Measurements from ENCODE around the gene ACIN1.

The ACIN1 gene

DNA sequence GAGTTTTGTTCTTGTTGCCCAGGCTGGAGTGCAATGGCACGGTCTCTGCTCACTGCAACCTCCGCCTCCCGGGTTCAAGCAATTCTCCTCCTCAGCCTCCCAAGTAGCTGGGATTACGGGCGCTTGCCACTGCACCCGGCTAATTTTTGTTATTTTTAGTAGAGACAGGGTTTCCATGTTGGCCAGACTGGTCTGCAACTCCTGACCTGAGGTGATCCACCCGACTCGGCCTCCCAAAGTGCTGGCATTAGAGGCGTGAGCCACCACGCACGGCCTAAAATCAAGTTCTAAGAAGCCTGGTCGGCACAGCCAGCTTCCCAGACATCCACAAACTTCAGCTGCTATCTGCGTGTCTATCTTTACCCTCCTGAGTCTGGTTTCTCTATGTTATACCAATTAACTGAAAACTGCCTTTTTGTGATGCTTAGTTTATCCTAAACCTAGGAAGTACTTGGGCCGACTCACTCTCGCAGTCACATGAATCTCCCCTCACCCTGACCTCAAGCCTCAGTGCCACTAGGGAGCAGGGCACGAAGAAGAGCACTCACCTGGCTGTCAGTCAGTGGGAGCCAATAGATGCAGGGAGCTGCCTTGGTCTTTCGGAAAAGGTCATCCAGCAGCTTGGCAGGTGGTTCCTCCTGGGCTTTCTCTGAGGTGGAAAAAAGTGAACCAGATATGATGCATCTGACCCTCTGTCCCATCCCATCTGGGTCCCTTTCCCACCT lies 34.2 kb downstream of the ACIN1 start:
- Histone ChIP-seq H4K91ac (ENCODE audit: low read length) (no peak overlapping the region), H2BK120ac (ENCODE audit: low read depth, low read length) (no peak overlapping the region), H3K79me1 (replicated peaks; ENCODE audit: low read length, poor library complexity, severe bottlenecking) (peaks cover 10% of the 10 kb centered on the region), H3K4me3 (ENCODE audit: insufficient read depth in 1 of 2, low read depth in 1 of 2, low read length in 2 of 2) (no peak overlapping the region), H3K27me3 (ENCODE audit: control insufficient read depth in 1 of 2, insufficient read depth in 1 of 2, low read length in 2 of 2) (no peaks in the 10 kb centered on the region), H2BK12ac (ENCODE audit: low read length in 2 of 2) (no peak overlapping the region), H3K4ac (ENCODE audit: low read depth in 1 of 2, low read length in 2 of 2) (no peak overlapping the region), H3K4me2 (ENCODE audit: low read length, poor library complexity, severe bottlenecking) (no peak overlapping the region), H3K9ac (ENCODE audit: low read length) (no peak overlapping the region), H2AK5ac (ENCODE audit: low read length, severe bottlenecking) (peak overlapping the region; percentile 59), H3K36me3 (ENCODE audit: control insufficient read depth in 1 of 2, insufficient read depth in 2 of 2, low read depth in 1 of 2, low read length in 2 of 2) (peaks cover 59 to 65% of the 10 kb centered on the region in 2 experiments), H3K27ac (ENCODE audit: low read length, poor library complexity, severe bottlenecking) (peak overlapping the region; percentile 8), H2BK15ac (ENCODE audit: low read depth, poor library complexity, severe bottlenecking) (no peak overlapping the region), H3K23ac (ENCODE audit: low read length in 2 of 2) (no peak overlapping the region), H3K14ac (ENCODE audit: low read length in 2 of 2) (no peak overlapping the region), H3K9me3 (ENCODE audit: control insufficient read depth, low read length) (no peaks in the 10 kb centered on the region), H2AFZ (ENCODE audit: low read depth, low read length) (no peak overlapping the region), H3K4me1 (ENCODE audit: control insufficient read depth, insufficient read depth, low read depth, low read length) (peaks cover 35% of the 10 kb centered on the region), H3K18ac (ENCODE audit: low read depth in 1 of 2, low read length in 2 of 2) (no peak overlapping the region), H4K8ac (ENCODE audit: low read length) (peak overlapping the region; percentile 10), H2BK5ac (ENCODE audit: low read depth, low read length, poor library complexity, severe bottlenecking) (no peak overlapping the region)
- WGBS: 91% methylated on average over 15 of the region's 17 CpGs
- no peak for DNase-seq

DNA sequence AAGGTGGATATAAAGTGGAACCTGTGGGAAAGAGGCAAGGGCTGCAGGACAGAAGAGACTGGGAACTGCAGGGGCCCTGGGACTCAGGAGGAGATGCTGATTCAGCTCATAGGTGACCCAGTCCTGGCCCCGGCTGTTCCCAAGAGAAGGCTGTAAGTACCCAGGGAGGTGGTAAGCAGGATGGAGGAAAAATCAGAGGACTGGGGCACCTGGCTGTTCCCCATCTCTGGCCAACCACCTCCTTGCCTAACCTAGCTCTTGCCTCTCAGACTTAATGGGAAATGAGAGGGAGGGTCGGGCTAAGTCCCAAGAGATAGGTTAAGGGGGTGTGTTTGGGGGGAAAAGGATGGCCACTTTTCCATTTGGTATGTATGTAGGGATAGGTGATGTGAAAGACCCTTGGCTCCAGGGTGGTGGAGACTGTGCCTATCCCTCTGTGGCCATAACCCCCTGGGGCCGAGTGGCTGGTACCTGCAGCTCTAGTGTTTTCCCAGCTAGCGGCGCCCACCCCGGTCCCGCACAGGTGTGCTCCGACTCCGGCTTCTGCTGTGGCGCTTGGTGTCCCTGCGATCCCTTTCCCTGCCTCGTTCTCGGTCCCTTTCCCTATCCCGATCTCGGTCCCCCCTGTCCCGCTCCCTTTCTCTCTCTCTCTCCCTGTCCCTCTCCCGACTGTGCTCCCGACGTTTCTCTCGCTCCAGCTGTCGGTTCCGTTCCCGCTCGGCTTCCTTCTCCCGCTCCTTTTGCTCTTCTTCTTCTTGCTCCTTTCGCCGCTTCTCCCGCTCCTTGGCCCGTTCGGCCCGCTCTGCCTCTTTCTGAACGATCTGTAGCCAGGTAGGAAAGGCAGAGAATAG lies 36.1 kb downstream of the ACIN1 start:
- Histone ChIP-seq H2AFZ (ENCODE audit: low read depth, low read length) (no peak overlapping the region), H3K27me3 (ENCODE audit: control insufficient read depth in 1 of 2, insufficient read depth in 1 of 2, low read length in 2 of 2) (no peaks in the 10 kb centered on the region), H3K23ac (ENCODE audit: low read length in 2 of 2) (no peak overlapping the region), H2BK5ac (ENCODE audit: low read depth, low read length, poor library complexity, severe bottlenecking) (no peak overlapping the region), H2AK5ac (ENCODE audit: low read length, severe bottlenecking) (no peak overlapping the region), H3K27ac (ENCODE audit: low read length, poor library complexity, severe bottlenecking) (peak overlapping the region; percentile 64), H3K79me1 (replicated peaks; ENCODE audit: low read length, poor library complexity, severe bottlenecking) (peaks cover 9% of the 10 kb centered on the region), H2BK120ac (ENCODE audit: low read depth, low read length) (no peak overlapping the region), H4K8ac (ENCODE audit: low read length) (no peak overlapping the region), H3K4ac (ENCODE audit: low read depth in 1 of 2, low read length in 2 of 2) (peak overlapping the region in 1 of 2 experiments; percentile 53), H2BK15ac (ENCODE audit: low read depth, poor library complexity, severe bottlenecking) (no peak overlapping the region), H3K9me3 (ENCODE audit: control insufficient read depth, low read length) (no peaks in the 10 kb centered on the region), H3K9ac (ENCODE audit: low read length) (no peak overlapping the region), H3K4me1 (ENCODE audit: control insufficient read depth, insufficient read depth, low read depth, low read length) (peaks cover 38% of the 10 kb centered on the region), H3K36me3 (ENCODE audit: control insufficient read depth in 1 of 2, insufficient read depth in 2 of 2, low read depth in 1 of 2, low read length in 2 of 2) (peaks cover 47 to 56% of the 10 kb centered on the region in 2 experiments), H3K14ac (ENCODE audit: low read length in 2 of 2) (no peak overlapping the region), H4K91ac (ENCODE audit: low read length) (no peak overlapping the region), H3K4me3 (ENCODE audit: insufficient read depth in 1 of 2, low read depth in 1 of 2, low read length in 2 of 2) (no peak overlapping the region), H3K4me2 (ENCODE audit: low read length, poor library complexity, severe bottlenecking) (no peak overlapping the region), H3K18ac (ENCODE audit: low read depth in 1 of 2, low read length in 2 of 2) (no peak overlapping the region), H2BK12ac (ENCODE audit: low read length in 2 of 2) (peak overlapping the region in 1 of 2 experiments; percentile 15)
- DNase-seq: no peak
- 92% methylated on average over 32 of the region's 32 CpGs for WGBS

DNA sequence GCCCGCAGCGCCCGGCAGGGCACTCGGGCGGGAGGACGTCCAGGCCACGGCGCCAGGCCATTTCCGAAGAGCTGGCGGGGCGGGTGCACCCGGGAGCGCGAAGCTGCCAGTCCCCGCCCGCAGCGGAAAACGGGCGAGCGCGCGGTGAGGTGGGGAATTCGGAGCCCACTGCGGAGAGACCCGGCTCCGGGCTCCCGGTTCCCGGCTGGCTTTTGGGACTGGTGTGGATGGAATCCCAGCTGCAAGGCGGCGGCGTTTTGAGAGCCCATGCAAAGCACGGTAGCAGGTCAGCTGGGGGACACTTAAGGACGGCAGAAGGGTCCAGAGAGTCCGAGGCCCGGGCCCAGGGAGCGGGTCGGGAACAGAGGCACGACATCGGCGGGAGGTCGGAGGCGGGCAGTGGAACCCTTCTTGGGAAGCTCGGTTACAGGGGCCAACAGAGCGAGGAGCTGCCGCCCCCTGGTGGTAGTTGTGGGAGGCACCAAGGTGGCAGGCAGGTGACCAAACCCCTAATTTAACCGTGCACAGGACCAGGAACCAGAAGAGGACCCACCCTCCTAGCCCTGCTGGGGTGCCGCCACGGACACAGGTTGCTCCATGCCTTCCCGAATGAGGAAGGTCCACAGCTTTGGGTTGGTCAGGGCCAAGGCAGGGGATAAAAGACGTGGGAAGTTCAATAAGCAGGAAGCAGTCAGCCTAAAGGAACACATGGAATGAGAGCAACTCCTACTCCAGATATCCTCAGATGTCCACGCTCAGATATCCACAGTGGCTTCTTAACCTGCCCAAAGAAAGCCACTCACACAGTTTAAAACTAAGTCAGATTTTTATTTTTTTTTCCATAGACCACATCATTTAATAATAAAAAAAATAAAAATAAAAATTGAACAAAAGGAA lies 36.9 kb downstream of the ACIN1 start:
- peak overlapping the region; percentile 25 to 29 for H3K18ac ChIP-seq (ENCODE audit: low read depth in 1 of 2, low read length in 2 of 2)
- no peak overlapping the region for H2AK5ac ChIP-seq (ENCODE audit: low read length, severe bottlenecking)
- no peak overlapping the region for H3K23ac ChIP-seq (ENCODE audit: low read length in 2 of 2)
- 3% methylated on average over 44 of the region's 51 CpGs for WGBS
- no peak overlapping the region for H2BK15ac ChIP-seq (ENCODE audit: low read depth, poor library complexity, severe bottlenecking)
- peaks cover 6% of the 10 kb centered on the region for H3K79me1 ChIP-seq (replicated peaks; ENCODE audit: low read length, poor library complexity, severe bottlenecking)
- H3K14ac ChIP-seq (ENCODE audit: low read length in 2 of 2): no peak overlapping the region
- no peak overlapping the region for H2BK12ac ChIP-seq (ENCODE audit: low read length in 2 of 2)
- H3K9ac ChIP-seq (ENCODE audit: low read length): peak overlapping the region; percentile 75
- no peaks in the 10 kb centered on the region for H3K9me3 ChIP-seq (ENCODE audit: control insufficient read depth, low read length)
- H3K4me1 ChIP-seq (ENCODE audit: control insufficient read depth, insufficient read depth, low read depth, low read length): peaks cover 38% of the 10 kb centered on the region
- H3K4ac ChIP-seq (ENCODE audit: low read depth in 1 of 2, low read length in 2 of 2): peak overlapping the region in 1 of 2 experiments; percentile 58
- H3K4me2 ChIP-seq (ENCODE audit: low read length, poor library complexity, severe bottlenecking): peak overlapping the region; percentile 91
- DNase-seq: peak; percentile 86
- H4K8ac ChIP-seq (ENCODE audit: low read length): no peak overlapping the region
- no peak overlapping the region for H4K91ac ChIP-seq (ENCODE audit: low read length)
- H3K36me3 ChIP-seq (ENCODE audit: control insufficient read depth in 1 of 2, insufficient read depth in 2 of 2, low read depth in 1 of 2, low read length in 2 of 2): peaks cover 38 to 54% of the 10 kb centered on the region in 2 experiments
- H2AFZ ChIP-seq (ENCODE audit: low read depth, low read length): peak overlapping the region; percentile 39
- H2BK5ac ChIP-seq (ENCODE audit: low read depth, low read length, poor library complexity, severe bottlenecking): no peak overlapping the region
- no peaks in the 10 kb centered on the region for H3K27me3 ChIP-seq (ENCODE audit: control insufficient read depth in 1 of 2, insufficient read depth in 1 of 2, low read length in 2 of 2)
- H3K27ac ChIP-seq (ENCODE audit: low read length, poor library complexity, severe bottlenecking): peak overlapping the region; percentile 84
- H2BK120ac ChIP-seq (ENCODE audit: low read depth, low read length): no peak overlapping the region
- H3K4me3 ChIP-seq (ENCODE audit: insufficient read depth in 1 of 2, low read depth in 1 of 2, low read length in 2 of 2): peak overlapping the region; percentile 63 to 76
